ENCODE results near the gene ADSS2. TPM values are rescaled to one million over a fixed set of nuclear protein-coding genes. Genes with fewer than 3 reads are reported as not detected.

ADSS2 gene
- total RNA-seq (2012; rRNA removed) (14.9 and 37.5 TPM in 2 replicates), polyA plus RNA-seq (2012; rRNA removed) (25.5 and 30.1 TPM in 2 replicates), Bru-seq, nascent RNA (percentile 87 among the genes with signal in this experiment), BruChase-seq, experiment 1, labeled RNA remaining after a 6-hour chase (percentile 81 among the genes with signal in this experiment), BruChase-seq, experiment 2, labeled RNA remaining after a 2-hour chase (percentile 84 among the genes with signal in this experiment)
- 7.0 and 7.9 TPM in 2 replicates for polyA plus RNA-seq (2012; cell fraction: cytosol; rRNA removed)
- polyA plus RNA-seq (2012; cell fraction: nucleus; rRNA removed; ENCODE audit: low replicate concordance), result 3.1 and 11.4 TPM in 2 replicates
- long read RNA-seq, transcript ADSS-201 (13 exons, 2,780 nt), result major isoform, 95 of 100 reads
- long read RNA-seq, partial matches to known transcripts, result 1 of 100 reads
- long read RNA-seq, other reads (novel, unspliced or antisense), result 4 of 100 reads

DNA sequence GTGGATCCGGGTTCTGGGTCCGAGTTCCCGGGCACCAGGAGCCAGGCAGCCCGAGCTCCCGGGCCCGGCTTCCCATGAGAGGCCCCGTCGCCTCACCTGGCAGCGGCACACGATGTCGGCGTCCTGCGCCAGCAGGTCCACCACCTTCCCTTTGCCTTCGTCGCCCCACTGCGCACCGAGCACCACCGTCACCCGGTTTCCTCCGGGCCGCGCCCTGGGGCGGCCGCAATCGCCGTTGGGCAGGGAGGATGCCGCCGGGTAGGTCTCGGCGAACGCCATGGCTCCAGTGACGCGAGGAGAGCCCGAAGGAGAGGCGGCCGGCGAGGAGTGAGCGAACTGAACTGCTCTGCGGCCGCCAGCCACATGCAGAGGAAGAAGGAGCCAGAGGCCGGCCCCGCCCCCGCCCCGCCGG is at the start of gene ADSS2:
ADSS2 (minus strand) TSS at position 371 of the 412 bp plus-strand sequence; CDS start at position 279, 92 bp downstream.
- peak within 1 kb of the TSS; percentile 47 for H2AK5ac ChIP-seq (ENCODE audit: low read depth, low read length)
- peak within 1 kb of the TSS; percentile 66 for H3K56ac ChIP-seq (ENCODE audit: extremely low read depth, insufficient read depth, low read length)
- H3K9ac ChIP-seq (ENCODE audit: low read depth, low read length), result peak within 1 kb of the TSS; percentile 91
- no peak within 1 kb of the TSS; the same call in 2 of the 3 replicates for H2BK15ac ChIP-seq (ENCODE audit: low read depth, low read length)
- no peaks in the 10 kb centered on the region for H3K27me3 ChIP-seq (ENCODE audit: control insufficient read depth, insufficient read depth, low read length)
- peak within 1 kb of the TSS; percentile 74 to 91 for H4K8ac ChIP-seq (ENCODE audit: low read depth in 2 of 2, low read length in 2 of 2)
- peaks cover 8 to 36% of the 10 kb centered on the region in 2 experiments for H3K79me1 ChIP-seq (ENCODE audit: low read depth in 1 of 2, low read length in 2 of 2)
- no peaks in the 10 kb centered on the region for H3K9me3 ChIP-seq (ENCODE audit: control insufficient read depth, insufficient read depth, low read length)
- ATAC-seq (ENCODE audit: low read depth) (no peak), DNase-seq (no peak)
- H2AFZ ChIP-seq (replicated peaks; ENCODE audit: low read length, poor library complexity), result peak within 1 kb of the TSS; percentile 90
- peaks cover 8% of the 10 kb centered on the region for H3K4me1 ChIP-seq (ENCODE audit: control insufficient read depth, insufficient read depth, low read length)
- CTCF ChIA-PET, result no interaction called here
- 0% methylated on average over 8 of the region's 45 CpGs; no CpG with 5 or more reads in 1 of the 2 experiments for WGBS, 2 experiments (ENCODE audit: extremely low coverage in 2 of 2, insufficient read length in 1 of 2)
- H3K4me3 ChIP-seq (ENCODE audit: insufficient read depth, low read depth, low read length), result peak within 1 kb of the TSS; percentile 82
- H2BK5ac ChIP-seq (ENCODE audit: low read depth, low read length, poor library complexity, severe bottlenecking), result peak within 1 kb of the TSS; percentile 95
- BruUV-seq (replicated peaks), result no TSS peak
- H3K14ac ChIP-seq (replicated peaks; ENCODE audit: low read depth, low read length), result peak within 1 kb of the TSS; percentile 79
- peaks cover 12% of the 10 kb centered on the region for H4K20me1 ChIP-seq (ENCODE audit: insufficient read depth, low read length)
- peak within 1 kb of the TSS; percentile 66 for H4K5ac ChIP-seq (ENCODE audit: low read depth, low read length)
- TF ChIP-seq POLR2A (IDR thresholded peaks at IDR 0.05; ENCODE audit: low read depth, low read length), result peak; percentile 93
- no peak for TF ChIP-seq SMC3 (IDR thresholded peaks at IDR 0.05; ENCODE audit: low read depth, low read length)
- TF ChIP-seq CHD1 (IDR thresholded peaks at IDR 0.05; ENCODE audit: low read depth, low read length), result peak; percentile 46; the same call in 1 of the 2 replicates
- no peak for TF ChIP-seq RFX5 (IDR thresholded peaks at IDR 0.05; ENCODE audit: low read depth, low read length)
- no peak for TF ChIP-seq CEBPB (IDR thresholded peaks at IDR 0.05; ENCODE audit: low read depth, low read length)
- no peak; the same call in 1 of the 2 replicates for TF ChIP-seq MXI1 (IDR thresholded peaks at IDR 0.05; ENCODE audit: borderline replicate concordance, low read depth, low read length)
- no peak for TF ChIP-seq RCOR1 (IDR thresholded peaks at IDR 0.05; ENCODE audit: insufficient replicate concordance, low read length)
- TF ChIP-seq USF2 (IDR thresholded peaks at IDR 0.05; ENCODE audit: low read depth, low read length), result no peak
- no peak for TF ChIP-seq MAFK (IDR thresholded peaks at IDR 0.05; ENCODE audit: low read depth, low read length)
- no peak for TF ChIP-seq FOS (IDR thresholded peaks at IDR 0.05; ENCODE audit: low read depth, low read length)
- no peak for TF ChIP-seq MAZ (IDR thresholded peaks at IDR 0.05; ENCODE audit: borderline replicate concordance, low read depth, low read length)
- peak within 1 kb of the TSS; percentile 95 for H3K23ac ChIP-seq (ENCODE audit: low read depth, low read length)
- H4K91ac ChIP-seq (ENCODE audit: insufficient read depth, low read depth, low read length), result peak within 1 kb of the TSS; percentile 84
- peak within 1 kb of the TSS; percentile 81 for H3K18ac ChIP-seq (ENCODE audit: low read depth, low read length)
- in situ Hi-C loops (cut with MboI; ENCODE audit: low sequenced_read_pairs) (no loop called here), intact Hi-C loops (cut with micrococcal nuclease) (loop anchor here (1.0 to 5.0 kb wide), 3 partner anchors 152 to 201 kb away; partner anchors contain the start of gene DESI2), dilution Hi-C loops (cut with HindIII; ENCODE audit: low sequenced_read_pairs, unreplicated experiment) (no loop called here)
- H3K27ac ChIP-seq (ENCODE audit: insufficient read depth, low read length), result peak within 1 kb of the TSS; percentile 94
- peak within 1 kb of the TSS; percentile 95 for H3K4me2 ChIP-seq (ENCODE audit: low read depth, low read length)
- H2AK9ac ChIP-seq (replicated peaks; ENCODE audit: low read depth, low read length, poor library complexity), result peak within 1 kb of the TSS; percentile 90
- peak within 1 kb of the TSS; percentile 91 for H3K4ac ChIP-seq (ENCODE audit: low read depth, low read length)
- peaks cover 4% of the 10 kb centered on the region; the same call in 1 of the 2 replicates for H3K9me1 ChIP-seq (ENCODE audit: insufficient read depth, low read length)
- no peaks in the 10 kb centered on the region for H3K36me3 ChIP-seq (ENCODE audit: control insufficient read depth, insufficient read depth, low read length)
- H2BK120ac ChIP-seq (ENCODE audit: low read depth, low read length), result peak within 1 kb of the TSS; percentile 50
- POLR2A ChIA-PET (ENCODE audit: unreplicated experiment), result no interaction called here
- H2BK20ac ChIP-seq (ENCODE audit: low read depth, low read length), result no peak within 1 kb of the TSS

Data from IMR-90 (cell line).